GM12874 (cell line): ENCODE data around the gene C11orf71.

Experiments used
- TF ChIP-seq, protein P1 (sequence below): IDR thresholded peaks from 2 replicates; pipeline ENCODE4 v1.5.1; 2011; ENCODE audit warnings: low read depth, mild to moderate bottlenecking, control low read depth, low read length, moderate library complexity; ENCODE audit not compliant: insufficient read depth

C11orf71 gene

DNA sequence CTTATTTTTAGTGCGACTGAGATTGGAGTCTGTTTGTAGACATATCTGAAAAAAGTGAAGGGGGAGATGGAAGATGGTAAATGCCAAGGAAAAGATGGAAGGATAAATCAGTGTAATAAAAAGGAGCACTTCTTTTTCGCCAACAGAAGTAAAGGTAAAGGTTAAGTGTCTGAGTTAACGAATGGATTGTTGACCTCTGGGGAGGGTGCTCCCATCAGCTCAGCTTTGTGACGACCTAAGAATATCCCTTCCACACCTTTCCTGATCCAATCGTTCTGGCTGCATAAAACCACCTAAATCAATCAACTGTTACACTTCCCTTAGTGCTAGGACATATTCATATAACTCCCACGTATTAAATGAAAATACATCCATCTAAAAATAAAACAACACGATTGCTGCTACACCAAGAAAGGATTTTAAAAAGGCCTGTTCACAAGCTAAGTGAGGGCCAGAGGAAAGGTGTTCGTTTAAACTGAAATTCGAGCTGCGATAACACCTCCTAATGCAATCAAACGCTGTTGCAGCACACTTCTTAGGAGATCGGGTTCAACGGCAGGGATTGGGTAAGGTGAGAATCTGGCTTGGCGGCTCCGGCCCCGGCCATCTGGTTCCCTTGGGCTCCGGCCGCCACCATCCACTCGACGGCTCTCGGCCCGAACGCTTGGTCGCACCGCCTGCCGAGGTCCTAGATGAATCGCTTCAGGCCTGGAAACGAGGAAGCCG lies 658 bp downstream of the C11orf71 start:
- TF ChIP-seq, protein P1, sequence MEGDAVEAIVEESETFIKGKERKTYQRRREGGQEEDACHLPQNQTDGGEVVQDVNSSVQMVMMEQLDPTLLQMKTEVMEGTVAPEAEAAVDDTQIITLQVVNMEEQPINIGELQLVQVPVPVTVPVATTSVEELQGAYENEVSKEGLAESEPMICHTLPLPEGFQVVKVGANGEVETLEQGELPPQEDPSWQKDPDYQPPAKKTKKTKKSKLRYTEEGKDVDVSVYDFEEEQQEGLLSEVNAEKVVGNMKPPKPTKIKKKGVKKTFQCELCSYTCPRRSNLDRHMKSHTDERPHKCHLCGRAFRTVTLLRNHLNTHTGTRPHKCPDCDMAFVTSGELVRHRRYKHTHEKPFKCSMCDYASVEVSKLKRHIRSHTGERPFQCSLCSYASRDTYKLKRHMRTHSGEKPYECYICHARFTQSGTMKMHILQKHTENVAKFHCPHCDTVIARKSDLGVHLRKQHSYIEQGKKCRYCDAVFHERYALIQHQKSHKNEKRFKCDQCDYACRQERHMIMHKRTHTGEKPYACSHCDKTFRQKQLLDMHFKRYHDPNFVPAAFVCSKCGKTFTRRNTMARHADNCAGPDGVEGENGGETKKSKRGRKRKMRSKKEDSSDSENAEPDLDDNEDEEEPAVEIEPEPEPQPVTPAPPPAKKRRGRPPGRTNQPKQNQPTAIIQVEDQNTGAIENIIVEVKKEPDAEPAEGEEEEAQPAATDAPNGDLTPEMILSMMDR = no peak

DNA sequence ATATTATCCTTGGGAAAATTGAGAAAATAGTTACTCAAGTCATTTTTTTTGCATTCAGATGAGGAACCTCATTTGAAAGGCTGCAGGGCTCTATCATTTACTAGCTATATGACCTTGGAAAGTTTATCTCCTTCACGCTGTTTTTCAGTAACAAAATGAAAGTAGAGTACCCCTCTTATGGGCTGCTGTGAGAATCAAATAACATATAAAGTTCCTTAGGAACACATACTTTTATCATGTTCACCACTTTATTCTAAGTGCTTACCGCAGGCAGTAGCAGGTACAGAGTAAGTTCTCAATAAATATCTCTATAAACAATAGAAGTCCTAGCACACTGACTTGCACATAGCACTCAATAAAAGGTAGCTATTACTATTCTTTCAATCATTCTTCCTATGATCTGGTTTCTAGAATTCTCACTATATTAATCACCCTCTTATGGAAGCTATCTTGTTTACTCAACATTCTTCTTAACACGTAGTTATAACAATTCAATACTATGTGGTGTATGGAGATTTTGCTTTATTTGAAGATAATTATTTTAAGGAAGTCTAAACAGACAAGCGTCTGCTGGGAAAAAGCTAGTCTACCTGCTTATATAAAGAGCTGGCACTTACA lies 1.9 kb downstream of the C11orf71 start:
- TF ChIP-seq, protein P1 = no peak

DNA sequence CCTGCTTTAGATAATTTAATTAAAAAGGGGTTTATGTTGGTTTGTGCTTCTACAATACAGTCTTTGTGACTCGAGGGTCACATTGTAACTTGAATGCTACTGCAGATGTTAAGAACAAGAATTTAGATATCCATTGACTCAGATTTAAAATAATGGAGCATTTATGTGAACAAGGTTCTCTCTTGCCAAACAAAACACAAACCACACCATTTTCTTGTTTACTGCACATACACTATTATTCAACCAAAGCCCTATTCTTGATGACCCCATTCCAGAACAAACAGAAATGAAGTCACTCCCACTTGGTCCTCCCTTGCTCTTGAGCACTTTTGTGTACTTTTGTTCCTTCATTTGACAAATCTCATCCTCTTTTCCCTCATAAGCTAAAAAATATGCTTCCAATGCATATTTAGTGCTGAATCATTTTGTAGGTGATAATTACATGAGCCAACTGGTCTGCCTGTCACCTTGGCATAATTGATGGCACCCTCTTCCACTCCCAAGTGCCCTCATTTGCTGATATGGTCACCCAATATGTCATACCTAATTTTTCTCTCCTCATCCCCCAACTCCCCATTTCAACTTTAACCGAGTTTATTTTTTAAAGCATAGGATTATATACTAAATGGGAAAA lies 2.8 kb downstream of the C11orf71 start:
- TF ChIP-seq, protein P1 = no peak

DNA sequence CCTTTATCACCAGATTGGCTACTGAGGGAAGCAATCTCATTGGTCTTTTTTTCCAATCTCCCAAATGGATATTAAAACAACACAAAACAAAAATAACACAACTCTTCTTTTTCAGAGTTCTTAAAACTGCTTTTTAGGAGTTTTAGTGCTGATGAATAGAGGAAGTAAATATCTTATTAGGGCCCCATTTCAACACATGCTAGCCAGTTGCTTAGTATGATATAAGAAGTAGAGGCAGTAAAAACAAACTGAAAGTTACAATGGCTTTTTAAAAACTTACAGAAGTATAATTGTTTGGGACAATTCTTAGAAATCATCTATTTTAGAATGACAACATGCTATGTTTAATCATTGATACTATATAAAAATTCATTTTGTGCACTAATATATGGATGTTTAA lies 3.4 kb downstream of the C11orf71 start:
- TF ChIP-seq, protein P1 = no peak

DNA sequence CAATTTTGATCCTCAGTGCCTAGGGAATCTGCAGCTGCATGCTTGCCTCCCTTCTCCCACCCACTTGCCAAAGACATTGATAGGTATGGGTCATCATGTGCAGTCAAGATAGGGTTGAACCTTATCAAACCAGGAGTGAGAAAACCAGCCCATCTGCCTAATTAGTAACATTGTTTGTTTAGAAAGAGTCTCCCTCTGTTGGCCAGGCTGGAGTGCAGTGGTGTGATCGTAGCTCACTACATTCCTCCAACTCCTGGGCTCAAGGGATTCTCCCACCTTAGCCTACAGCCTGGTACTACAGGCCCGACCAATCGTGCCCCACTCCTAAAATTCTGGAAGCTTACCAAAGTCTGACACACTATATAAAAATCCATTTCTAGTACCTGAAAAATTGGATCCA lies 4.6 kb downstream of the C11orf71 start:
- TF ChIP-seq, protein P1 = no peak

DNA sequence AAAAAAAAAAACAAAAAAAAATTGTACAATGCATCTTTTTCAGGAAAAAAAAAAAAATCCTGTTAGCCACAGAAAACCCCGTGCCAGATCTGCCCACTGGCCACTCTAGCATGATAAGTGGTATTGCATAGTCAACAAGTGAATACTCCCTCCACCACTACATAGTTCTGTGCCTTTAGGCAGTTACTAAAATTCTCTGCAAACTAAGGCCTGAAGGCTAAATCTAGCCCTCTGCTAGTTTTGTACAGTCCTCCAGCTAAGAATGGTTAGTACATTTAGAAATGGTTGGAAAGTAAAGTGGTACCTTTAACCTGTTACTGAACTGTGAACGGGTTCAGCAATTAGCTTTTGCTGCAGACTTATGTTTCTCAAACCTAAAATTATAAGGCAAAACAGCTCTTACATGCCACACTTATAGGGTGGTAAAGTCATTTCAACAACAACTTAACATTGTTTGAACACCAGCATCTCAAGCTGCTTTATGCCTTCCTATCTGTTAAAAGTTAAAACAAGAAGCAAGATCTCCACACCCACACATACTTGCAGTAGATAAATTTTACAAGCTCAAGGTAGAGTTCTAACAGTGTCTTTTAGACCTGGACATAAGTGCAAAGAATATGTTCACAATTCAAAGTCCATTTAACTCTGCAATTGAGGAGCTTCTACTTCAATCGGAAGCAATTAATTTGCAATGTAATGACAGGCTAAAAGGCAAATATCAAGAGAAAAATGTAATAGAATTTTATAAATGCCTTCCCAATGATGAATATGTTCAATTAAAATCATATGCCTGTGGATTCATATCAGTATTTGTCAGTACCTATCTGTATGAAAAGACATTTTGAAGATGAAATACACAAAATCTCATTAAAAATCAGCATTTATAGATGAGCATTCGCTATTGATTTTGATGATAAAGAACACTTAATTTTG lies 7.3 kb downstream of the C11orf71 start:
- TF ChIP-seq, protein P1 = no peak

DNA sequence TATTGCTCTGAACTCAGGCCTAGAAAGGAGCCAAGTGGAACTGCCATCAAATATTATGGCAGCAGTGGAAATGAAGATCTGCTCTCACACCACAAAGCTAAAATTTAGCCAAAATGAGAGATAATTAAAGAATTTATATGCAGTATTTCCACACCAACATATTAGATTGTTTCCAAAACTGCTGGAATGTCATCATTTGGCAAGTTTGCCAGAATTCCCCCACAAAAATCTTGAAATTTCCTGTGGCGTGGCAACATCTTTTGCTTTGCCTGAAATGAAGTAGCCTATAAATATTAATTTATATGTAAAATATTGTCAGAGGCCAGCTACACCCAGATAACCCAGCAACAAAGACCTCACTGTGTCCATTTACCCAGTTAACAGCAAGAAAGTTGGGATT lies 13.8 kb downstream of the C11orf71 start:
- TF ChIP-seq, protein P1 = no peak
